Measurements from ENCODE around the gene FTO.

Gene FTO

GRCh38 chr16:54034684-54035083 lies 330.7 kb downstream of the FTO start:
- no peak for TF ChIP-seq CTCF (IDR thresholded peaks at IDR 0.05; ENCODE audit: extremely low read depth, missing control alignments)

GRCh38 chr16:54040480-54040879 lies 336.5 kb downstream of the FTO start:
- DNase-seq (ENCODE audit: low spot score): no peak
- no peak for TF ChIP-seq CTCF (IDR thresholded peaks at IDR 0.05; ENCODE audit: extremely low read depth, missing control alignments)

More at GRCh38 chr16:54034684-54035083, 330.7 kb downstream of the FTO start:
- no peak for DNase-seq (ENCODE audit: low spot score)

- no peak for DNase-seq (ENCODE audit: low spot score)
- TF ChIP-seq CTCF (IDR thresholded peaks at IDR 0.05; ENCODE audit: extremely low read depth, missing control alignments): no peak
These were observed 337.0 kb downstream of the FTO start for GRCh38 chr16:54040975-54041374.

GRCh38 chr16:54048586-54049495 lies 344.9 kb downstream of the FTO start:
- no peak for TF ChIP-seq CTCF (IDR thresholded peaks at IDR 0.05; ENCODE audit: extremely low read depth, missing control alignments)
- DNase-seq (ENCODE audit: low spot score): no peak

GRCh38 chr16:54049591-54050458 lies 345.9 kb downstream of the FTO start:
- DNase-seq (ENCODE audit: low spot score): no peak
- no peak for TF ChIP-seq CTCF (IDR thresholded peaks at IDR 0.05; ENCODE audit: extremely low read depth, missing control alignments)

- no peak for DNase-seq (ENCODE audit: low spot score)
- TF ChIP-seq CTCF (IDR thresholded peaks at IDR 0.05; ENCODE audit: extremely low read depth, missing control alignments): no peak
These were observed 346.7 kb downstream of the FTO start for GRCh38 chr16:54050459-54051210.

Measured in GM20000 (cell line).